ENCODE results near the gene ILK.

- TF ChIP-seq CTCF (IDR thresholded peaks at IDR 0.05) (no peak), POLR2A (IDR thresholded peaks at IDR 0.05) (no peak)
Observed at GRCh38 chr11:6608726-6609501, 5.3 kb downstream of the ILK start.

All from testis (tissue), 2 donors.